ENCODE measurements around the gene PDIA2.
"Not testable (repeated sequence)": the region's sequence is repeated elsewhere in the genome, so short reads cannot be mapped to it uniquely, and the experiment has no call there.

Gene PDIA2

GRCh38 chr16:283033-283805, at the start of gene PDIA2:
Gene PDIA2, plus strand, starts transcription at chr16:283164. Its CDS starts 6 bp downstream, at chr16:283170.
- no peak for DNase-seq

- peak; percentile 58 to 75 for DNase-seq
Measured at GRCh38 chr16:234468-235305, 48.3 kb upstream of the PDIA2 start, which contains the start of gene FAM234A. Gene FAM234A, plus strand, starts transcription at chr16:234821. Its CDS starts 19,593 bp downstream, at chr16:254414.

- no peak for DNase-seq
Measured at GRCh38 chr16:239948-240277, 43.1 kb upstream of the PDIA2 start.

- no peak for DNase-seq
Measured at GRCh38 chr16:240559-240958, 42.4 kb upstream of the PDIA2 start.

- DNase-seq = no peak
Measured at GRCh38 chr16:242281-242680, 40.7 kb upstream of the PDIA2 start.

GRCh38 chr16:243348-243747, 39.6 kb upstream of the PDIA2 start:
- no peak for DNase-seq

- no peak for DNase-seq
Measured at GRCh38 chr16:245105-245504, 37.9 kb upstream of the PDIA2 start.

GRCh38 chr16:247027-247426, 35.9 kb upstream of the PDIA2 start:
- no peak for DNase-seq

GRCh38 chr16:249431-249830, 33.5 kb upstream of the PDIA2 start:
- DNase-seq = no peak

GRCh38 chr16:252366-253337, 30.3 kb upstream of the PDIA2 start:
- no peak for DNase-seq

GRCh38 chr16:253833-254232, 29.1 kb upstream of the PDIA2 start:
- no peak for DNase-seq

- DNase-seq = no peak
Measured at GRCh38 chr16:254461-254860, 28.5 kb upstream of the PDIA2 start.

GRCh38 chr16:255183-255582, 27.8 kb upstream of the PDIA2 start:
- DNase-seq = no peak

GRCh38 chr16:258091-258490, 24.9 kb upstream of the PDIA2 start:
- not testable (repeated sequence) for DNase-seq

- DNase-seq = no peak
Measured at GRCh38 chr16:259226-259625, 23.7 kb upstream of the PDIA2 start.

- no peak for DNase-seq
Measured at GRCh38 chr16:259814-260253, 23.1 kb upstream of the PDIA2 start.

- no peak for DNase-seq
Measured at GRCh38 chr16:260326-260725, 22.6 kb upstream of the PDIA2 start.

- no peak for DNase-seq
Measured at GRCh38 chr16:261031-261691, 21.8 kb upstream of the PDIA2 start.

- no peak for DNase-seq
Measured at GRCh38 chr16:262121-262745, 20.7 kb upstream of the PDIA2 start.

GRCh38 chr16:263182-263774, 19.7 kb upstream of the PDIA2 start:
- DNase-seq = no peak

- DNase-seq = no peak
Measured at GRCh38 chr16:263944-264343, 19.0 kb upstream of the PDIA2 start.

Data from SW 1271 (cell line).